GM12878 (cell line): ENCODE data around the gene RALGAPA2. TPM values are rescaled to one million over a fixed set of nuclear protein-coding genes. Genes with fewer than 3 reads are reported as not detected.
A peak's percentile ranks its signal among the peaks of the same experiment; 100 is the strongest.

Source experiments
- ATF2 ChIP-seq: IDR thresholded peaks from 2 replicates; pipeline ENCODE4 v1.6.1; 2012; ENCODE audit warnings: low read length, inconsistent platforms
- CEBPZ ChIP-seq: fragments of 150-350 bp; IDR thresholded peaks from 2 replicates; pipeline ENCODE4 v1.6.1; 2016; ENCODE audit warnings: low read depth, low read length
- E2F4 ChIP-seq: IDR thresholded peaks from 2 replicates; pipeline ENCODE4 v1.6.1; 2012; ENCODE audit warnings: low read depth, low read length, improper control_type of control experiment
- EP300 ChIP-seq, 2 experiments: fragments of 150-350 bp in 1 of 2; IDR thresholded peaks; 2 replicates each; pipeline ENCODE4 v1.6.1; 2011 to 2012; ENCODE audit warnings: low read depth in 2 of 2, low read length in 2 of 2, borderline replicate concordance in 1 of 2, improper control_type of control experiment in 1 of 2, inconsistent platforms in 1 of 2; ENCODE audit not compliant: control insufficient read depth in 1 of 2
- FOXM1 ChIP-seq: IDR thresholded peaks from 2 replicates; pipeline ENCODE4 v1.6.1; 2012; ENCODE audit warnings: low read depth, mild to moderate bottlenecking, inconsistent platforms, low read length, moderate library complexity
- IKZF1 ChIP-seq: fragments of 450-650 bp; conservative IDR thresholded peaks from 2 replicates; pipeline ENCODE4 v1.6.1; 2017; ENCODE audit warnings: antibody characterized with exemption, mild to moderate bottlenecking
- MEF2B ChIP-seq: fragments of 450-650 bp; IDR thresholded peaks from 2 replicates; pipeline ENCODE4 v1.6.1; 2018; ENCODE audit warnings: mild to moderate bottlenecking, moderate library complexity; ENCODE audit not compliant: partially characterized antibody, poor library complexity, severe bottlenecking
- RFX5 ChIP-seq: IDR thresholded peaks from 2 replicates; pipeline ENCODE4 v1.6.1; 2011; ENCODE audit warnings: low read depth, low read length, improper control_type of control experiment
- SRF ChIP-seq, 2 experiments: IDR thresholded peaks; 2 replicates each; pipeline ENCODE4 v1.6.1; 2011; ENCODE audit warnings: low read depth in 2 of 2, low read length in 2 of 2, mild to moderate bottlenecking in 1 of 2, moderate library complexity in 1 of 2
- ZNF217 ChIP-seq: fragments of 450-650 bp; IDR thresholded peaks from 2 replicates; pipeline ENCODE4 v1.6.1; 2017; ENCODE audit warnings: antibody characterized with exemption, mild to moderate bottlenecking
- polyA plus RNA-seq, 11 experiments: library from polyadenylated mRNA; depleted of rRNA in 4 of 11; unstranded in 6 of 11; stranded (reverse) in 5 of 11; fragments of >200 nt; fragmentation: Nextera tagmentation in 4 of 11; fragmentation: Illumina TruSeq in 1 of 11; extraction: Ambion mirVana in 4 of 11; extraction: Trizol in 1 of 11; gene quantifications; 1 replicate in 1 of 11; 2 replicates in 10 of 11; pipeline versions ENCODE4 v1.2.1 to v1.2.3, GENCODE V29; 2011 to 2016; ENCODE audit warnings: inconsistent platforms in 2 of 11, missing spikeins in 2 of 11, low read depth in 1 of 11
- total RNA-seq, 4 experiments: library from RNA; depleted of rRNA in 3 of 4; stranded (reverse); fragments of >200 nt in 3 of 4; fragmentation: Illumina TruSeq in 1 of 4; extraction: Trizol in 1 of 4; gene quantifications; 2 replicates each; pipeline versions ENCODE4 v1.2.1 to v1.2.3, GENCODE V29; 2013 to 2021
- TF ChIP-seq, protein P1 (sequence below): IDR thresholded peaks from 2 replicates; pipeline ENCODE4 v1.6.1; 2012; ENCODE audit warnings: improper control_type of control experiment, low read depth, low read length; ENCODE audit not compliant: insufficient replicate concordance
- TF ChIP-seq, protein P2 (sequence below): fragments of 450-650 bp; IDR thresholded peaks from 2 replicates; pipeline ENCODE4 v1.6.1; 2016; ENCODE audit warnings: mild to moderate bottlenecking

Gene RALGAPA2
- total and polyA plus RNA-seq, 10 of the 15 experiments (the other 5 are each of a cell fraction or from before 2014, with no cell fraction given), result 2.9 to 29.4 (median 19.6) TPM

- TF ChIP-seq, protein P1, sequence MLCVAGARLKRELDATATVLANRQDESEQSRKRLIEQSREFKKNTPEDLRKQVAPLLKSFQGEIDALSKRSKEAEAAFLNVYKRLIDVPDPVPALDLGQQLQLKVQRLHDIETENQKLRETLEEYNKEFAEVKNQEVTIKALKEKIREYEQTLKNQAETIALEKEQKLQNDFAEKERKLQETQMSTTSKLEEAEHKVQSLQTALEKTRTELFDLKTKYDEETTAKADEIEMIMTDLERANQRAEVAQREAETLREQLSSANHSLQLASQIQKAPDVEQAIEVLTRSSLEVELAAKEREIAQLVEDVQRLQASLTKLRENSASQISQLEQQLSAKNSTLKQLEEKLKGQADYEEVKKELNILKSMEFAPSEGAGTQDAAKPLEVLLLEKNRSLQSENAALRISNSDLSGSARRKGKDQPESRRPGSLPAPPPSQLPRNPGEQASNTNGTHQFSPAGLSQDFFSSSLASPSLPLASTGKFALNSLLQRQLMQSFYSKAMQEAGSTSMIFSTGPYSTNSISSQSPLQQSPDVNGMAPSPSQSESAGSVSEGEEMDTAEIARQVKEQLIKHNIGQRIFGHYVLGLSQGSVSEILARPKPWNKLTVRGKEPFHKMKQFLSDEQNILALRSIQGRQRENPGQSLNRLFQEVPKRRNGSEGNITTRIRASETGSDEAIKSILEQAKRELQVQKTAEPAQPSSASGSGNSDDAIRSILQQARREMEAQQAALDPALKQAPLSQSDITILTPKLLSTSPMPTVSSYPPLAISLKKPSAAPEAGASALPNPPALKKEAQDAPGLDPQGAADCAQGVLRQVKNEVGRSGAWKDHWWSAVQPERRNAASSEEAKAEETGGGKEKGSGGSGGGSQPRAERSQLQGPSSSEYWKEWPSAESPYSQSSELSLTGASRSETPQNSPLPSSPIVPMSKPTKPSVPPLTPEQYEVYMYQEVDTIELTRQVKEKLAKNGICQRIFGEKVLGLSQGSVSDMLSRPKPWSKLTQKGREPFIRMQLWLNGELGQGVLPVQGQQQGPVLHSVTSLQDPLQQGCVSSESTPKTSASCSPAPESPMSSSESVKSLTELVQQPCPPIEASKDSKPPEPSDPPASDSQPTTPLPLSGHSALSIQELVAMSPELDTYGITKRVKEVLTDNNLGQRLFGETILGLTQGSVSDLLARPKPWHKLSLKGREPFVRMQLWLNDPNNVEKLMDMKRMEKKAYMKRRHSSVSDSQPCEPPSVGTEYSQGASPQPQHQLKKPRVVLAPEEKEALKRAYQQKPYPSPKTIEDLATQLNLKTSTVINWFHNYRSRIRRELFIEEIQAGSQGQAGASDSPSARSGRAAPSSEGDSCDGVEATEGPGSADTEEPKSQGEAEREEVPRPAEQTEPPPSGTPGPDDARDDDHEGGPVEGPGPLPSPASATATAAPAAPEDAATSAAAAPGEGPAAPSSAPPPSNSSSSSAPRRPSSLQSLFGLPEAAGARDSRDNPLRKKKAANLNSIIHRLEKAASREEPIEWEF, result no peak
- TF ChIP-seq, protein P2, sequence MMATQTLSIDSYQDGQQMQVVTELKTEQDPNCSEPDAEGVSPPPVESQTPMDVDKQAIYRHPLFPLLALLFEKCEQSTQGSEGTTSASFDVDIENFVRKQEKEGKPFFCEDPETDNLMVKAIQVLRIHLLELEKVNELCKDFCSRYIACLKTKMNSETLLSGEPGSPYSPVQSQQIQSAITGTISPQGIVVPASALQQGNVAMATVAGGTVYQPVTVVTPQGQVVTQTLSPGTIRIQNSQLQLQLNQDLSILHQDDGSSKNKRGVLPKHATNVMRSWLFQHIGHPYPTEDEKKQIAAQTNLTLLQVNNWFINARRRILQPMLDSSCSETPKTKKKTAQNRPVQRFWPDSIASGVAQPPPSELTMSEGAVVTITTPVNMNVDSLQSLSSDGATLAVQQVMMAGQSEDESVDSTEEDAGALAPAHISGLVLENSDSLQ, result peak; percentile 65
- TF ChIP-seq SRF (IDR thresholded peaks at IDR 0.05; ENCODE audit: low read depth in 2 of 2, low read length in 2 of 2) (0 out of 4 replicates have a peak, but pooled peaks of 1 of the 2 experiments have one; percentile 68), EP300 (IDR thresholded peaks at IDR 0.05; ENCODE audit: borderline replicate concordance in 1 of 2, control insufficient read depth in 1 of 2, low read depth in 2 of 2, low read length in 2 of 2) (peak; percentile 42 to 76; a peak in 2 of 4 replicates), E2F4 (no peak), CEBPZ (no peak), IKZF1 (peak; percentile 89), ZNF217 (no peak), RFX5 (no peak), MEF2B (peak; percentile 42), FOXM1 (0 out of 2 replicates have a peak, but pooled peaks have one; percentile 35), ATF2 (peak; percentile 34; the same call in 1 of the 2 replicates)
These were observed 21.6 kb downstream of the RALGAPA2 start (continued) for GRCh38 chr20:20690676-20691476.
